ENCODE results near the gene FRMD4A.

Gene FRMD4A

DNA sequence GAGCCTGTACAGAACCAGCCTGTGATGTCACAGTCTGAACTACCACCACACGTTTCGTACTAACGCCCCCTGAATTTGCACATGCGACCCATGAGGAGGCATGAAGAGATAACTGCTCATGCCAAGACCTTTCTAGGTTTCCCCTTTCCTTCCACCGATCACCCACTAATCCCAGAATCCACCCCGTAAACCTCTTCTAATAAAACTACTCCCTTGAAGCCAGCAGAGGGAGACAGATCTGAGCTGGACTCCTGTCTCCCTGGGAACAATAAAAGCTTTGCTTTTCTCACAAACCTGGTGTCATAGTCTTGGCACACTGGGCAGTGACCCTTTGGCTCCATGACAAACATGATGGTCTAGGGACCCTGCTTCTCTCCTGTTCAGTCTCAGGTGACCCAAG lies 144.5 kb downstream of the FRMD4A start:
- DNase-seq (ENCODE audit: low spot score), result no peak

DNA sequence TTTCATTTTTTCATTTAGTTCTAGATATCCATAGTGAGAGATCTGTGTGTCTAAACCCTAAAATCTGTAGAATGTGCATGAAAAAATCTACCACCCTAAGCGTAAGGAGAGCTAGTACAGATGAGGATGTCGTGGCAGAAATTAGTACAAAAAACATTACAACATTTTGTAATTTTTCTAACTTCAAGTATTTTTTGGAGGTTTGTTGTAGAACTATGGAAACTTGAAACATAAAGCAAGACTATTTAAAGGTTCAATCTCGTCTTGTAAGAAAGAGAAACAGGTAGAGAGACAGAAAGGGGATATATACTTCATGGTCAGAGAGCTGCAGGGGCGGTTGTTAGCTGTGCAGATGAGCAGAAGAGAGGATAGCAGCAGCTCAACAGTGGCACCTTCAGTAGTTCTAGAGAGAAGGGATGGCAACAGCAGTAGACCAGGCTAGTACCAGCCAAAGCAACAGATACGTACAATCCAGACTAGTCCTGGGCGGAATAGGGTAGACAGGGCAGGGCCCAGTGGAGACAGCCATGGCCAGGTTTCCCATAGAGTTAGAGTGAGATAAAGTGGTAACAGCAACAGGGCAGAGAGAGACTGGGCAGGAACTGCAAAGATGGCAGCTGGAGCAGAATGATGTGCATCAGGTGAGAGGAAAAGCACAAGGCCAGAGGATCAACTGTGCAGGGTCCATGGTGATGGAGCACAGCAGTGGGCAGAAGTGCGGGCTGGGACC lies 145.2 kb downstream of the FRMD4A start:
- no peak for DNase-seq (ENCODE audit: low spot score)

DNA sequence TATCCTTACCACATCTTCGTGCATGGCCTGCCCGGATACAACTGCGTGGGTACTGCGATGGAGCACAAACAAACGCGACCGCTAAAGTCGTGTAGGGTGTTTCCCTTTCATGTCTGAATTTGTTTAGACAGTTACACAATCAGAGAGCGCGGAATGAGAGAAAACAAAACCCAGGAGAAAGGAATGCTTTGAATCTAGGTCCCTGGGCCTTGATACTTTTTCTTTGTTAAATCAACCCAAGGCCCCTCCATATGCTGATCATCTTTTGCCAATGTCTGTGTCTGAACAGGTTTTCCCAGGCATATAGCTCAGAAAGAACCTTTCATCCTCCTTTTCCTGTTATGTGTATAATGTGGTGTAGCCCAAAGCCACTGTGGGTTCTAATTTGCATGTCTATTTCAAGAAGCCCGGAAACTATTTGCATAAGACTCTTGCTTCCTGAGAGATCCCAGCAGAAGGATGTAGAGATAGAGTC lies 145.8 kb downstream of the FRMD4A start:
- no peak for DNase-seq (ENCODE audit: low spot score)

DNA sequence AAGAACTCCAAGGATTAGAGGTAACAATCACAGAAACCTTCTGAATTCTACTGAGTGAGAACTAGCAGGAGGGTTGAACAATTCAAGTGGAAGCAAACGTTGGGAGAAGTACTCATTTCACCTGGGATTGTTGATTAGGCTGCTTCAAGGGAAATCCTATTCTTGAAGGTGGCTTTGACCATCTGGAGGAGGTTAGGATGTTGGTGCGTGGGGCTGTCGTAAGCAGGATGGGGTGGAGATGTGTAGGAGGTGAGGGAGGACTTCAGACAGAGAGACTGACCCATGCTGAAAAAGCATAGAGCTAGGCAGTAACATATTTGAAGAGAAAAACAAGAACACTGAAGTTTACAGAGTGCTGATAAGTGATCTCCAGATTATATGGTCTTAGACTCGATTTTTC lies 147.9 kb downstream of the FRMD4A start:
- DNase-seq (ENCODE audit: low spot score), result no peak

DNA sequence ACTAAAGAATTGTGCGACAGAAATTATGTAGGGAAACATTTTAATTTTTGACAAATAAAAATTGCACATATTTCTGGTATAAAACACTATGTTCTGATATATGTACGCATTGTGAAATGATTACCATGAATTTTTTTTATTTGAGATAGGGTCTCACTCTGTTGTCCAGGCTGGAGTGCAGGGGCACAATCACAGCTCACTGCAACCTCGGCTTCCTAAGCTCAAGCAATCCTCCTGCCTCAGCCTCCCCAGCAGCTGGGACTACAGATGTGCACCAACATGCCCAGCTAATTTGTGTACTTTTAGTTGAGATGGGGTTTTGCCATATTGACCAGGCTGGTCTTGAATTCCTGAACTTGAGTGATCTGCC lies 149.2 kb downstream of the FRMD4A start:
- DNase-seq (ENCODE audit: low spot score), result no peak

DNA sequence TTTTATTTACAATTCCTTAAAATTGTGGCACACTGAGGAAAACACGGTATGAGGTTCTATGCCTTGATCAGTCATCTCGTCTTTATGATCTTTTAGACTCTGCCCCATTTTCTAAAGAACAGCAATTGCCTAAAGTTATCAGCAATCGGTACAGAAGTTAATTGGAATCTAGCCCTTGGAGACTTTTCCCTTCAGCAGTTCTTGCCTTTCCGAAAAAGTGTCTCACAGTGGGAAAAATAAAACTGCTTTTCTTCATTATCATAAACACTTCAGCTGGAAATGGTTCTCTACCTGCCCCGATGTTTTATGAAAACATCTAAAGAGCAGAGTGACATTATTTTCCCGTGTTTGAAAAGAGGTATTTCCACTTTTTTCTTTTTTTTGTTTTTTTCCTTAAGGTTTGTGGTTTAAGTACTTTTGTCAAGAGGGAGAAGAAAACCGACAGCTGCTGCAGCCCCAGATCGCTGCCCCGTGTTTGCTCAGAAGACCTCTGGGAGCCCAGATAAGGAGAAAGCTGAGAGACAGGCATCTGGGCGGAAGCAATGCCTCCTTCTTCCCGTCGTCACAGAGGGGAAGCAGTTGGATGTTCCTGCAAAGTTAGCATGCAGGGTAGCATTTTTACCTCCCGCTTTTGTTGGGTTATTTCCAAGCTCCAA lies 149.7 kb downstream of the FRMD4A start:
- DNase-seq (ENCODE audit: low spot score), result no peak

DNA sequence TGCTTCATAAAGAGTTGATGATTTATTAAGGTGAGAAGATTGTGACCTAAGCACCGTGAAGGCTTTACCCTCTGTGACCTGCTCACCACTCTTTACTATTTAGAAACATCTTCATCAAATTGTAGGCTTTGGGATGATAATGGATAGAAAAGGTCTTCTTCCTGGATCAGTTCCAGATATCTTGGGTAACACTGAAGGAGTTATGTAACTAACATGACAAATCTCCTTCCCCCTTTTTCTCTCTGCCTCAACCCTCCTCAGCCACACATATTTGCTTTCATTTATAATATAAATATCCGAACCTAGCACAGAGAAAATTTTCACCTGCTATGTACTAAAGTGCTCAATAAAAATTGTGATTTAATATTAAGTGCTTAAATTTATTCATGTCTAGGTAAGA lies 151.5 kb downstream of the FRMD4A start:
- no peak for DNase-seq (ENCODE audit: low spot score)

DNA sequence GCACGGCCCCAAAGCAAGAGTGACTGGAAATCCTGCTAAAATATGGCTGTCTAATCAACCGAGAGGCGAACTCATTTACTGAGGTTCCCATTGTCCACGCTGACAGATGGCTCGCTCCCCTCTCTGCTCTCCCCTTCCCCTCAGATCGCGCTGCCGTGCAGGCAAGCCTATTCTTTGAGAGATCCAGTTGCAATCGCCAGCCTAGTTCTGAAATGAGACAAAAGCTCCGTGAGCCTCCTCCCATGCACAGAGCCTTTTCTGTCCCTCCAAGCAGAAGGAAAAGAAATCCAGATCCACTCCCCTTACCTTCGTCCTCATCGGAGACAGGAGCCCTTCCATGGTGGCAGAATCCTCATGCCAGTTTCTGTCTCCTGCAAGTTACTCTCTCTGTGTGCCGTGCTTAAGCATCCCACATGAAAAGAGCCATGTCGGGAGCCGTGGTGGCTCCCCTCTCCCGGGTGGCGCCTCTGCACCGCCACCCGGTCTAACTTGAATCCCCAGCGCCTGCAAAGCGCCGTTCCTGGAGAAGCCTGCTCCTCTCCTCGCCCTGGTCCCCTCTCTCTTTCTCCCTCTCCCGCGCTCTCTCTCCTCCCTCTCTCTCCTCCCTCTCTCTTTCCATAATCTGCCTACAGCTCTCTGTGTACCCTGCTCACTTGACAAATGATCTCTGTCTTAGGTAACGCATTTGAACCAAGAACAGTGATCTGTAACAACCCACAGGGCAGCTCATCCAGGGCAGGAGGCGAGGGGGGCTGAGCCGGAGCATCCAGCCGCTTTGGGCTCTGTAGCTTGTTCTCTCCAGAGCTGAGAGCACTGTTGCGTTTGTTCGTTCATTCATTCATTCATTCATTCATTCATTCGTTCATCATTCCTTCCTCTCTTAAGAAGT lies 156.8 kb downstream of the FRMD4A start:
- peak; percentile 31 for DNase-seq (ENCODE audit: low spot score)

DNA sequence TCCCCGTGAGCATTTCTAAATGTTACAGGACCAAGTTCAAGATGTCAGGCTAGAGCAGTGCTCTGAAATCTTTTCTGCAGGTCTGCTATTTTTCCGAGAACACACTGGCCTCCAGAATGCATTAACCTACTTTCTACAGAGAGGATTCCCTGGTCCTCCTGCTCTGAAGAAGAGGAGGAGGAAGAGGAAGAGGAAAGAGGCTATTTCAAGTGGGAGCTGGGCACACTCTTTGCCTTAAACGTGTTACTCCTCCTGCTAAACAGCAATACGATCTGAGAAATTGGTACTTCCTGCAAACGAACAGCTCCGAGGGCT lies 157.4 kb downstream of the FRMD4A start:
- DNase-seq (ENCODE audit: low spot score), result peak; percentile 51

DNA sequence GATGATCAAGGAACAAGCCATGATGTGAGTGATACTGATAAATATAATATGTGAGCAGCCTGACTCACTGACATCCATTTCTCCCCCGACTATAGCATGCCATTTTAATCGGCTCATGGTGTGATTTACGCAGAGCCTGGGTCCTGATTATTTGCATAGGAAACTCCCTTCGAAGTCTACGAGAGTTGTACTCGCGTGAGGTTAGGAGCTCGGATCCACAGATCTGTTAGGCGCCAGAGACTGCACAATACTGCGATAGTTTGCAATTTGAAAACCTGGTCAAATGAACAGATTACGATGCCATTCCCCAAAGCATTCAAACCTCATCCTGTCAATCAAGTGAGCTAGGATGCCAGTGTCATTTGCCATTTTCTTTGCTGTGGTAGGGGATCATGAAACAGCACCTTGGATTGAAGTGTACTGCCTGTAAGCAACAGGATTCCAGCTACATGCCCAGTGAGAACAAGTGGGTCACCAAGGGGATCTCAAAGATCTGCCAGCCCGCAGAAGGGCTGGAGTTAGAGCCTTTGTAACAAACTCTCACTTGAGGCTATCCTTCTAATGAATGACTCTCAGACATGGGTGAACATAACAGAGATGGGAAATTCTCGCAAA lies 158.3 kb downstream of the FRMD4A start:
- no peak for DNase-seq (ENCODE audit: low spot score)

DNA sequence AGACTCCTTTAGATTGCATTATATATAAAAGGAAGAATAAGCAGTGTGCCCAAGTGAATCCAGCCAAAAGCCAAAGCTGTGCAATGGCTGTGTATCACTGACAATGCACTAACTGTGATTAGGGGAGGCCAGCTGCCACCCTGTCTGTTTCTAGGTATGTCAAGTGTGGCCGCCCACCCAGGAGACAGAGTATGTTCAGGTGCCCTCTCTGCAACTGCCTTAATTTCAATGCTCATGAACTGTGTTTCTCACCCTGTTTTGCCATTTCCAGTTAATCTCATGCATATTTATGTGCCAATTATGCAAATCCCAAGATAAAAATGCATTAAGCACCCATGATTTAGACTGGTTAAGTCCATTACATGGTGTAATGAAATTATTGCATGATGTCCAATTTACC lies 159.4 kb downstream of the FRMD4A start:
- DNase-seq (ENCODE audit: low spot score), result no peak

DNA sequence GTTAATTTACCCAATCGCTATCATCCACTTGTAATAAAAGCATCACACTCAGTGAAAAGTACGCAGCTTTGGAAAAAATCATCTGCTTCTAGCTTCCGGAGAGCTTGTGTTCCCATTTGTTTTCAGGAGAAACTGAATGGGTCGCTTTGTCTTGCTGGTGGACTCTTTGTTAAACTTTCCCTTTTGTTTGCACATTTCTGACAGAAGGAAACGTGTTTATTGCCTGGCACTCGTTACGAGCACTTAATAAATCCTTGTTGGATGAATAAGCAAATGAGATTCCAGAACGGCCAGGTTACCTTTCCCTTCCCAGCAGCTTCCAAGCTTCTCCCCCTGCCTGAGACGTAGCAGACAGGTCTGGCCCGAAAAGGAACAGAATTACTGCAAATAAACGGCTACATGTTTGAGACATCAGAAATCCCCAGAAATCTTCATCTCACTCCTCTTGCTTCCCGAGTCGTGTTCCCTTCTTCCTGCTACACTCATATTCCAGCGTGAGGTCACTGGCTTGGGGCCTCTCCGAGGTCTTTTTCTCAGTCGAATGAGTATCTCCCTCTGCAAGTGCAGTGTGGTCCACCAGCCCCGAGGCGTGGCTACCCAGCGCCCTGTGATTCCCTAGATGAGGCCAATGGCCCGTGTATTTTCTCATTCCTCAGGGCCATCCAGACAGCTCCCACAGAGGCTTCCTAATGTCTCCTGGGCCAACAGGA lies 167.2 kb downstream of the FRMD4A start:
- no peak for DNase-seq (ENCODE audit: low spot score)

DNA sequence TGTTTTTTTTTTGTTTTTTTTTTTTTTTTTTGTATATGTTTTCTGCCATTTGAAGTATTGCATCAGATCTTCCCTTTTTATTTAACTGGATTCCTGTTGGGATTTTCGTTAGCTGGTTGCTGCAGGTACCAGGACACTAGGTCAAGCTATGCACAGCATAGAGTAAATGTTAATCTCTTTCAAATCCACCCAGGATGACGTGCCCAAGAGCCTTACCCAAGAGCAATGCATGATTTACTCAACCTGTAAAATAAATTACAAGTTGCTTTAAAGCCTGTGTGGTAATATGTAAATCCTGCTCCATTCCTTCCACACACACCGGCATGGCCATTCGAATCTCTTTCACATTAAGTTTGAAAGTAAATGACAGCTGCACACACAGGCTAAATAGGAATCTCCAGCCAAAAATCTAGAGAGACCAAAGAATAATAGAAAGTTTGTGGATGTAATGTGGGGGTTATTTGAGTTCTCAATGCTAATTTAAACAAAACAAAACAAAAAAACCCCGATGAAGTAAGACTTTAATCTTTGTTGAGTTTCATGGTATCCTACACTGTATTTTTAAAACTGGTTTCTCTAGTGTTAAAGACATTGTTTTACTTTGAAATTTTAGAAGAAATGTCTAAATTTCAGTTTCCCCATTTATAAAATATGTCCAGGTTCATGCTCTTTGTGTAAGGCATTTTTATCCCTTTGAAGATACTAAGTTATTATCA lies 167.9 kb downstream of the FRMD4A start:
- DNase-seq (ENCODE audit: low spot score), result no peak

DNA sequence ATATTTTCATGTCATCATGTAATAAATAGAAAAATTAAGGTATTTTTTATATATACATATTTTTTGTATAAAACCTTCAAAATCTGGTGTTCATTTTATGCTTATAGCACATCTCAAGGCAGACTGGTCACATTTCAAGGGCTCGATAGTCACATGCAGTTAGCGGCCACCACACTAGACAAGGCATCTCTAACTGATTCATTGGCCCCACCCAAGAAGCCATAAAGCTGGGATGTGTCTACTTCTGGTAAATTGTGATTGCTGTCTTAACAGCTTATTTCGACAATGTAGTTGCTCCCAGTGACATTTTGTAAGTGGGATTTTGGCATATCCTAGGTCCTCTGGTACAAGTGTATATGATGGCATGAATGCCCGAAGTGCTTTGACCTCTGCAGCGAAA lies 168.7 kb downstream of the FRMD4A start:
- no peak for DNase-seq (ENCODE audit: low spot score)

DNA sequence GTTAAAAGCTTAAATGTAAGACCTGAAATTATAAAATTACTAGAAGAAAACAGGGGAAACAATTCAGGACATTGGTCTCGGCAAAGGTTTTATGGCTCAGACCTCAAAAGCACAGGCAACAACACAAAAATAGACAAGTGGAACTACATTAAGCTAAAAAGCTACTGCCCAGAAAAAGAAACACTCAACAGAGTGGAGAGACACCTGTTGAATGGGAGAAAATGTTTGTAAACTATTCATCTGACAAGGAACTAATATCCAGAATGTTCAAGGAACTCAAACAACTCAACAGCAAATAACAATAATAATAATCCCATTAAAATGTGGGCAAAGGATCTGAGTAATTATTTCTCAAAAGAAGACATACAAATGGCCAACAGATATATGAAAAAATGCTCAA lies 170.4 kb downstream of the FRMD4A start:
- DNase-seq (ENCODE audit: low spot score), result no peak

DNA sequence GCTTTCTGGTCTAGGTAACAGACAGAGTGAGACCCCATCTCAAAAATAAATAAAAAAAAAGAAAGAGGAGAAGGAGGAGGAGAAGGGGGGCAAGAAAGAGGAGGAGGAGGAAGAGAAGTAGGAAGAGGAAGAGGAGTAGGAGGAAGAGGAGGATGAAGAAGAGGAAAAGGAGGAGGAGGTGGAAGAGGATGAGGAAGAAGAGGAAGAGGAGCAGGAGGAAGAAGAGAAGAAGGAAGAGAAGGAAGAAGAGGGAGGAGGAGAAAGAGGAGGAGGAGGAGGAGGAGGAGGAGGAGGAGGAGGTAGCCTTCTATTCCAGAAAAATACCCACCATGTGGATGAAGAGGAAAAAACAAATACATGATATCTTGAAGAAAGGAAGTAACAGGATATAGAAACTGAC lies 172.1 kb downstream of the FRMD4A start:
- DNase-seq (ENCODE audit: low spot score), result no peak

DNA sequence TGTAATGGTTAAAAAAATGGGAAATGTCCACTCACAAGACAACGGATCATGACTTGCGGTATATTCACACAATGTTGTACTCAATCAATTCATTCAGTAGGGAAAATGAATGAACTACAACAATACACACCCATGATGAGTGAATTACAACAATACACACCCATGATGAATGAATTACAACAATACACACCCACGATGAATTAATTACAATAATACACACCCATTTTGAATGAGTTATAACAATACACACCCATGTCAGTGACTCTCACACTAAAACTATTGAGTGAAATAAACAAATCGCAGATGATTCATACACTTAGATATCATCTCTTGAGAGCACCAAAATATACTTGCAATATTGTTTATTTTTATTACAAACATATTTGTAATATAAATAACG lies 174.6 kb downstream of the FRMD4A start:
- no peak for DNase-seq (ENCODE audit: low spot score)

DNA sequence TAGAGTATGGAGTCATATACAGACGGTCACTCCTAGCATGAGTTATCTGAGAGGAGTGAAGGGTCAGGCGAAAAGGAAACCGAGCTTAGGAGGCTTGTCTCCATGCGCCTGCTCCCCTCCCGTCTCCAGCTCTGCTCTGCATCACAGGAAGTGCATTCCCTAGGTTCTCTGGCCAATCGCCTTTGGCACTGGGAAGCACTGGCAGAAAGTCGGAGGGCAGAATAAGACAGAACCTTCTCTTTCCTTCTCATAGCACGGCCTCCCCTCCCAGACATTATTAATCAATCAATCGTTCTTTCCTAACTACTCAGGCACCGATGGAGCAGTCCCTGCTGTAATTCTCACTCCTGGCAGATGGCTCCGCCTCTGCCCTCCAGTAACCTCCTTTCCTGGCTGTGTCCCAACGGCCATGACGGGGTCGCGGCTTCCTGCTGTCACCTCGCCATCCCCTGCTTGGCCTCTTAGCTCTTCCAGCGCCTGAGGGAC lies 177.1 kb downstream of the FRMD4A start:
- DNase-seq (ENCODE audit: low spot score), result no peak

DNA sequence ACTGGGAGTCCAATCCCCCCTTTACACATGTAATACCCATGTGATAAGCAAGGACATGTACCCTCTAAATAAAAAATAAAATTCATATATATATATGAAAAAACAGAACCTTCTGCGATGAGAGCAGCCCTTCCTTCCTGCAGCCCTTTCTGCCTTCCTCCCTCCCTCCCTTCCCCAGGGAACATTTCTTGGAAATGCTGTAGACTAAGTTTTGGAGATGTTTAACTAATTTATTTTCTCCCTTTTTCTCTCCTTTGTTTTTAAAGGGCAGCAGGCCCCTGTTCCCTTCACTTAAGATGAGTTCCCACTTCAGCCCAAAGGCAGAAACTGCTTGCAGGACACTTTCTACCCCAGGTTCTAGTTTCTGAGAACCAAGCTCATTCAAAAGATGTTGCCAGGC lies 179.2 kb downstream of the FRMD4A start:
- DNase-seq (ENCODE audit: low spot score), result no peak

DNA sequence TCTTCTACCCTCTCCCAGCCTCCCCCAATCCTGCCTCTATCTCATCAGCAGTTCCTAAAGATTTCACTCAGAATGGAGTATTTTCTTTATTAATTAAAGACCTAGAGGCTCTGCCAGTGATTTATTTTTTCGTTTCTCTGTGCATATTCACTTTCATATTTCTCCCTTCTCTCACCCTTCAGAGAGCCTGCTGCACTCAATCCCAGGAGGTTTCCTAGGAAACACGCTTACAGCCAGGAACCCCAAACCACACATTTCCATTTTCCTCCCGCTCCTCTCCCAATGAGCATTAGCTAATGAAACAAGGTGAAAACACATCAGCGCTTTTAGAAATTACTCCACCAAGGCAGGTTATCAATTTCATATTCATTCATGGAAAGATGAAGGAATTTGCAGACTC lies 180.2 kb downstream of the FRMD4A start:
- DNase-seq (ENCODE audit: low spot score), result no peak

DNA sequence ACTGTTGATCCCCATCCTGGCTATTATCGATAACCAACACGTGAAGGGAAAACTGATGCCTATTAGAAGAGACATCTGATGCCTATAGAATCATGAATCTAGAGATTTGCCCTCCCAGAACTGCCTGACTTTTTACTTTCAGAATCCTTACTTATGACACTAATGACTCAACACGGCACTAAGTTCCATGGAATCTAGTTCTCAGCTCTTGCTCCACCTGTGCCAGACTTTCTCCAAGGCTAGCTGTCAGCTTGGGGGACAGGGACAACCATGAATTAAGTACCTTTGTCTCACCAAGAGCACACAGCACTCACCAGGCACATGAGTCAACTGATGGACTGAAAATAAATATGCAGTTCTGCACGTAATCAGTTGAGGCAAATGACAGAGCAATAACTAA lies 184.2 kb downstream of the FRMD4A start:
- DNase-seq (ENCODE audit: low spot score), result peak; percentile 20
